Measurements from ENCODE around the gene LMNA.
"Not testable (repeated sequence)": the region's sequence is repeated elsewhere in the genome, so short reads cannot be mapped to it uniquely, and the experiment has no call there.

Gene LMNA

GRCh38 chr1:156124557-156125483 lies 10.3 kb downstream of the LMNA start:
- no peak for TF ChIP-seq GATA1 (IDR thresholded peaks at IDR 0.05; ENCODE audit: low read depth, low read length)
- TF ChIP-seq POLR2A (IDR thresholded peaks at IDR 0.05; ENCODE audit: low read length) = peak; percentile 67
- peak; percentile 75 to 79 for DNase-seq

GRCh38 chr1:156125544-156125943 lies 11.0 kb downstream of the LMNA start:
- not testable (repeated sequence) for DNase-seq

GRCh38 chr1:156126043-156126629 lies 11.6 kb downstream of the LMNA start:
- peak; percentile 93 to 95 for DNase-seq
- TF ChIP-seq GATA1 (IDR thresholded peaks at IDR 0.05; ENCODE audit: low read depth, low read length) (no peak), POLR2A (IDR thresholded peaks at IDR 0.05; ENCODE audit: low read length) (no peak)

- TF ChIP-seq POLR2A (IDR thresholded peaks at IDR 0.05; ENCODE audit: low read length) = no peak
- no peak for TF ChIP-seq GATA1 (IDR thresholded peaks at IDR 0.05; ENCODE audit: low read depth, low read length)
- DNase-seq = peak; percentile 60 to 81
Observed at GRCh38 chr1:156126630-156127534, 12.4 kb downstream of the LMNA start.

GRCh38 chr1:156128308-156128653 lies 13.8 kb downstream of the LMNA start:
- TF ChIP-seq GATA1 (IDR thresholded peaks at IDR 0.05; ENCODE audit: low read depth, low read length) (no peak), POLR2A (IDR thresholded peaks at IDR 0.05; ENCODE audit: low read length) (no peak)
- DNase-seq = no peak

GRCh38 chr1:156128654-156129597 lies 14.4 kb downstream of the LMNA start:
- peak in 1 of 2 experiments; percentile 22 for DNase-seq
- TF ChIP-seq GATA1 (IDR thresholded peaks at IDR 0.05; ENCODE audit: low read depth, low read length) = no peak
- no peak for TF ChIP-seq POLR2A (IDR thresholded peaks at IDR 0.05; ENCODE audit: low read length)

- no peak for TF ChIP-seq POLR2A (IDR thresholded peaks at IDR 0.05; ENCODE audit: low read length)
- peak; percentile 72 to 89 for DNase-seq
Observed at GRCh38 chr1:156129687-156130577, 15.4 kb downstream of the LMNA start.

- no peak for DNase-seq
- TF ChIP-seq GATA1 (IDR thresholded peaks at IDR 0.05; ENCODE audit: low read depth, low read length) = no peak
- no peak for TF ChIP-seq POLR2A (IDR thresholded peaks at IDR 0.05; ENCODE audit: low read length)
Observed at GRCh38 chr1:156130578-156130942, 16.0 kb downstream of the LMNA start.

- no peak for DNase-seq
- TF ChIP-seq GATA1 (IDR thresholded peaks at IDR 0.05; ENCODE audit: low read depth, low read length) (no peak), POLR2A (IDR thresholded peaks at IDR 0.05; ENCODE audit: low read length) (no peak)
Observed at GRCh38 chr1:156134716-156135435, 20.4 kb downstream of the LMNA start.

GRCh38 chr1:156135930-156136871 lies 21.7 kb downstream of the LMNA start:
- no peak for DNase-seq
- TF ChIP-seq GATA1 (IDR thresholded peaks at IDR 0.05; ENCODE audit: low read depth, low read length) (no peak), POLR2A (IDR thresholded peaks at IDR 0.05; ENCODE audit: low read length) (no peak)

All from erythroblast (primary cell).